Tibial nerve (tissue), 4 donors: Measurements from ENCODE around the gene ARGLU1. TPM values are rescaled to one million over a fixed set of nuclear protein-coding genes. Genes with fewer than 3 reads are reported as not detected.

ENCODE experiments used
- DNase-seq, 2 donors: peaks; one replicate each; pipeline ENCODE4 v3.0.0-alpha.2; 2019; ENCODE audit warnings: low spot score in 2 of 2
- H3K27ac ChIP-seq, 4 donors: fragments of 200-600 bp; sonication (generic) in 3 of 4; one replicate each; pipeline ENCODE4 v1.5.1; 2017 to 2019; ENCODE audit warnings: mild to moderate bottlenecking in 1 of 4
- H3K27me3 ChIP-seq, 2 donors: fragments of 200-600 bp; sonication (generic) in 1 of 2; one replicate each; pipeline versions ENCODE4 v1.5.1 to v1.6.0; 2017 to 2019
- H3K36me3 ChIP-seq, 3 donors: fragments of 200-600 bp; sonication (generic); one replicate each; pipeline ENCODE4 v1.5.1; 2018 to 2019
- H3K4me1 ChIP-seq, 4 donors: fragments of 200-600 bp; sonication (generic) in 3 of 4; one replicate each; pipeline ENCODE4 v1.5.1; 2017 to 2019
- H3K4me3 ChIP-seq, 4 donors: fragments of 200-600 bp; sonication (generic) in 3 of 4; one replicate each; pipeline ENCODE4 v1.5.1; 2017 to 2019; ENCODE audit warnings: mild to moderate bottlenecking in 1 of 4, moderate library complexity in 1 of 4
- H3K9me3 ChIP-seq, 4 donors: fragments of 200-600 bp; sonication (generic) in 3 of 4; one replicate each; pipeline ENCODE4 v1.5.1; 2017 to 2019
- CTCF ChIP-seq, 5 experiments: fragments of 200-600 bp in 3 of 5; fragments of 450-650 bp in 2 of 5; sonication (generic) in 3 of 5; IDR thresholded peaks; one replicate each; pipeline ENCODE4 v1.5.1; 2016 to 2019; ENCODE audit warnings: antibody characterized with exemption in 5 of 5, mild to moderate bottlenecking in 3 of 5, moderate library complexity in 2 of 5
- EP300 ChIP-seq, 2 donors: sonication (generic); formaldehyde crosslinking; IDR thresholded peaks; one replicate each; pipeline ENCODE4 v1.6.1; 2017; ENCODE audit warnings: antibody characterized with exemption in 2 of 2, mild to moderate bottlenecking in 1 of 2
- POLR2A ChIP-seq, 2 donors: fragments of 450-650 bp; IDR thresholded peaks; one replicate each; pipeline ENCODE4 v1.6.1; 2017; ENCODE audit warnings: antibody characterized with exemption in 2 of 2, mild to moderate bottlenecking in 2 of 2, moderate library complexity in 2 of 2
- WGBS, 2 donors: methylation state at CpG; one replicate each; pipeline ENCODE4 v1.1.5; 2018; 5-methylcytosine and 5-hydroxymethylcytosine counted together
- total RNA-seq, 4 donors: library from RNA; depleted of rRNA; stranded (reverse); fragments of >200 nt; gene quantifications; one replicate each; pipeline ENCODE4 v1.1.0, GENCODE V29; 2016

The ARGLU1 gene
- total RNA-seq, 4 donors from 2014 or later = 115 to 148 (median 138) TPM

- Histone ChIP-seq H3K27ac (no peak overlapping the region), H3K4me3 (no peak overlapping the region), H3K36me3 (no peaks in the 10 kb centered on the region), H3K9me3 (no peaks in the 10 kb centered on the region), H3K27me3 (no peaks in the 10 kb centered on the region), H3K4me1 (peaks cover 0 to 24% (median 0%) of the 10 kb centered on the region in 4 donors)
- DNase-seq = no peak
- TF ChIP-seq EP300 (IDR thresholded peaks at IDR 0.05) (no peak), CTCF (IDR thresholded peaks at IDR 0.05) (no peak), POLR2A (IDR thresholded peaks at IDR 0.05) (no peak)
- 60 to 63% methylated on average over 6 of the region's 6 CpGs for WGBS, 2 donors
These were observed 27.7 kb upstream of the ARGLU1 start for GRCh38 chr13:106595625-106596024.

- H3K4me3 ChIP-seq = no peak overlapping the region
- no peaks in the 10 kb centered on the region for H3K36me3 ChIP-seq
- WGBS, 2 donors = 60 to 69% methylated on average over 4 of the region's 4 CpGs
- no peak overlapping the region for H3K27ac ChIP-seq
- H3K27me3 ChIP-seq = no peaks in the 10 kb centered on the region
- no peak for DNase-seq
- peaks cover 0 to 17% (median 0%) of the 10 kb centered on the region in 4 donors for H3K4me1 ChIP-seq
- no peaks in the 10 kb centered on the region for H3K9me3 ChIP-seq
- TF ChIP-seq POLR2A (IDR thresholded peaks at IDR 0.05) = no peak
- TF ChIP-seq EP300 (IDR thresholded peaks at IDR 0.05) = no peak
- no peak for TF ChIP-seq CTCF (IDR thresholded peaks at IDR 0.05)
These were observed 27.0 kb upstream of the ARGLU1 start for GRCh38 chr13:106594980-106595379.

- Histone ChIP-seq H3K9me3 (no peaks in the 10 kb centered on the region), H3K4me3 (no peak overlapping the region), H3K27ac (no peak overlapping the region), H3K36me3 (no peaks in the 10 kb centered on the region), H3K27me3 (no peaks in the 10 kb centered on the region), H3K4me1 (peaks cover 0 to 15% (median 0%) of the 10 kb centered on the region in 4 donors)
- WGBS, 2 donors = 86% methylated on average over 5 of the region's 5 CpGs
- no peak for DNase-seq
- TF ChIP-seq EP300 (IDR thresholded peaks at IDR 0.05) (no peak), CTCF (IDR thresholded peaks at IDR 0.05) (no peak), POLR2A (IDR thresholded peaks at IDR 0.05) (no peak)
These were observed 25.2 kb upstream of the ARGLU1 start for GRCh38 chr13:106593132-106593531.

- Histone ChIP-seq H3K36me3 (no peaks in the 10 kb centered on the region), H3K4me1 (peaks cover 0 to 10% (median 0%) of the 10 kb centered on the region in 4 donors), H3K27me3 (no peaks in the 10 kb centered on the region), H3K9me3 (no peaks in the 10 kb centered on the region), H3K27ac (no peak overlapping the region), H3K4me3 (no peak overlapping the region)
- no peak for TF ChIP-seq CTCF (IDR thresholded peaks at IDR 0.05)
- no peak for TF ChIP-seq POLR2A (IDR thresholded peaks at IDR 0.05)
- TF ChIP-seq EP300 (IDR thresholded peaks at IDR 0.05) = no peak
- WGBS, 2 donors = 74% methylated on average over 2 of the region's 2 CpGs
- DNase-seq = no peak
These were observed 23.4 kb upstream of the ARGLU1 start for GRCh38 chr13:106591299-106591698.

- no peaks in the 10 kb centered on the region for H3K4me1 ChIP-seq
- H3K9me3 ChIP-seq = peaks cover 0 to 15% (median 0%) of the 10 kb centered on the region in 4 donors
- no peak for DNase-seq
- no peaks in the 10 kb centered on the region for H3K36me3 ChIP-seq
- no peak for TF ChIP-seq EP300 (IDR thresholded peaks at IDR 0.05)
- TF ChIP-seq POLR2A (IDR thresholded peaks at IDR 0.05) = no peak
- TF ChIP-seq CTCF (IDR thresholded peaks at IDR 0.05) = no peak
- H3K27ac ChIP-seq = no peak overlapping the region
- 66 to 67% methylated on average over 5 of the region's 5 CpGs for WGBS, 2 donors
- H3K27me3 ChIP-seq = no peaks in the 10 kb centered on the region
- H3K4me3 ChIP-seq = no peak overlapping the region
These were observed 21.8 kb upstream of the ARGLU1 start for GRCh38 chr13:106589716-106590115.
